ENCODE measurements around the gene GRIP1. TPM values are rescaled to one million over a fixed set of nuclear protein-coding genes. Genes with fewer than 3 reads are reported as not detected.

The GRIP1 gene
- total and polyA plus RNA-seq, 2 donors (not counting 1 experiment from before 2014, with no cell fraction given), result 0.12 TPM; not detected in 1

GRCh38 chr12:66620026-66620425 is 58.9 kb downstream of the GRIP1 start:
- no peak overlapping the region for H3K4me3 ChIP-seq (replicated peaks in 1 of 4; ENCODE audit: control extremely low read depth in 1 of 4, insufficient read depth in 1 of 4, low read depth in 3 of 4, low read length in 4 of 4)
- no peak overlapping the region for H3K27ac ChIP-seq (ENCODE audit: insufficient read depth, low read length)
- H3K79me2 ChIP-seq (ENCODE audit: control insufficient read depth, insufficient read depth, low read length), result no peaks in the 10 kb centered on the region
- H3K4me1 ChIP-seq (ENCODE audit: control insufficient read depth, extremely low read depth, insufficient read depth, low read length), result no peaks in the 10 kb centered on the region
- no peaks in the 10 kb centered on the region for H3K9me3 ChIP-seq (ENCODE audit: control insufficient read depth, insufficient read depth, low read depth, low read length)
- no peak overlapping the region for H3K9ac ChIP-seq (ENCODE audit: insufficient read depth, low read length)
- no peaks in the 10 kb centered on the region for H4K20me1 ChIP-seq (ENCODE audit: control insufficient read depth, extremely low read depth, insufficient read depth, low read length)
- H3K4me2 ChIP-seq (ENCODE audit: extremely low read depth, insufficient read depth, low read length), result no peak overlapping the region
- H3K27me3 ChIP-seq (ENCODE audit: control insufficient read depth, insufficient read depth, low read length), result no peaks in the 10 kb centered on the region
- H3K36me3 ChIP-seq (ENCODE audit: control insufficient read depth, insufficient read depth, low read length), result no peaks in the 10 kb centered on the region
- DNase-seq (ENCODE audit: low read depth in 2 of 2), result peak in 1 of 2 donors; percentile 38
- TF ChIP-seq CTCF (conservative IDR thresholded peaks at IDR 0.05 in 1 of 2, IDR thresholded peaks at IDR 0.05 in 1 of 2; ENCODE audit: low read depth in 1 of 2, low read length in 2 of 2) (no peak), EZH2 (IDR thresholded peaks at IDR 0.05; ENCODE audit: low read length, missing control alignments) (no peak)
- H2AFZ ChIP-seq (ENCODE audit: low read length), result no peak overlapping the region

- H3K4me3 ChIP-seq (replicated peaks in 1 of 4; ENCODE audit: control extremely low read depth in 1 of 4, insufficient read depth in 1 of 4, low read depth in 3 of 4, low read length in 4 of 4), result no peak overlapping the region
- no peaks in the 10 kb centered on the region for H4K20me1 ChIP-seq (ENCODE audit: control insufficient read depth, extremely low read depth, insufficient read depth, low read length)
- H3K4me1 ChIP-seq (ENCODE audit: control insufficient read depth, extremely low read depth, insufficient read depth, low read length), result no peaks in the 10 kb centered on the region
- H3K36me3 ChIP-seq (ENCODE audit: control insufficient read depth, insufficient read depth, low read length), result no peaks in the 10 kb centered on the region
- no peak overlapping the region for H3K27ac ChIP-seq (ENCODE audit: insufficient read depth, low read length)
- H3K79me2 ChIP-seq (ENCODE audit: control insufficient read depth, insufficient read depth, low read length), result no peaks in the 10 kb centered on the region
- no peak overlapping the region for H2AFZ ChIP-seq (ENCODE audit: low read length)
- no peak for DNase-seq (ENCODE audit: low read depth in 2 of 2)
- TF ChIP-seq EZH2 (IDR thresholded peaks at IDR 0.05; ENCODE audit: low read length, missing control alignments) (no peak), CTCF (conservative IDR thresholded peaks at IDR 0.05 in 1 of 2, IDR thresholded peaks at IDR 0.05 in 1 of 2; ENCODE audit: low read depth in 1 of 2, low read length in 2 of 2) (no peak)
- H3K4me2 ChIP-seq (ENCODE audit: extremely low read depth, insufficient read depth, low read length), result no peak overlapping the region
- no peak overlapping the region for H3K9ac ChIP-seq (ENCODE audit: insufficient read depth, low read length)
- no peaks in the 10 kb centered on the region for H3K27me3 ChIP-seq (ENCODE audit: control insufficient read depth, insufficient read depth, low read length)
- H3K9me3 ChIP-seq (ENCODE audit: control insufficient read depth, insufficient read depth, low read depth, low read length), result no peaks in the 10 kb centered on the region
These were observed 60.9 kb downstream of the GRIP1 start for GRCh38 chr12:66617991-66618390.

GRCh38 chr12:66612090-66612775 is 66.6 kb downstream of the GRIP1 start:
- no peak overlapping the region for H2AFZ ChIP-seq (ENCODE audit: low read length)
- no peak overlapping the region for H3K4me2 ChIP-seq (ENCODE audit: extremely low read depth, insufficient read depth, low read length)
- H3K9ac ChIP-seq (ENCODE audit: insufficient read depth, low read length), result no peak overlapping the region
- H3K27me3 ChIP-seq (ENCODE audit: control insufficient read depth, insufficient read depth, low read length), result no peaks in the 10 kb centered on the region
- H3K36me3 ChIP-seq (ENCODE audit: control insufficient read depth, insufficient read depth, low read length), result no peaks in the 10 kb centered on the region
- DNase-seq (ENCODE audit: low read depth in 2 of 2), result no peak
- H3K4me3 ChIP-seq (replicated peaks in 1 of 4; ENCODE audit: control extremely low read depth in 1 of 4, insufficient read depth in 1 of 4, low read depth in 3 of 4, low read length in 4 of 4), result no peak overlapping the region
- H3K27ac ChIP-seq (ENCODE audit: insufficient read depth, low read length), result no peak overlapping the region
- H4K20me1 ChIP-seq (ENCODE audit: control insufficient read depth, extremely low read depth, insufficient read depth, low read length), result no peaks in the 10 kb centered on the region
- H3K9me3 ChIP-seq (ENCODE audit: control insufficient read depth, insufficient read depth, low read depth, low read length), result no peaks in the 10 kb centered on the region
- H3K79me2 ChIP-seq (ENCODE audit: control insufficient read depth, insufficient read depth, low read length), result no peaks in the 10 kb centered on the region
- no peaks in the 10 kb centered on the region for H3K4me1 ChIP-seq (ENCODE audit: control insufficient read depth, extremely low read depth, insufficient read depth, low read length)
- TF ChIP-seq EZH2 (IDR thresholded peaks at IDR 0.05; ENCODE audit: low read length, missing control alignments) (no peak), CTCF (conservative IDR thresholded peaks at IDR 0.05 in 1 of 2, IDR thresholded peaks at IDR 0.05 in 1 of 2; ENCODE audit: low read depth in 1 of 2, low read length in 2 of 2) (no peak)
